ENCODE data around the gene EFCAB6. TPM values are rescaled to one million over a fixed set of nuclear protein-coding genes. Genes with fewer than 3 reads are reported as not detected.

Gene EFCAB6
- total RNA-seq, 1 donor = 0.86 TPM

GRCh38 chr22:43835166-43835565, 23.1 kb upstream of the EFCAB6 start:
- H3K4me3 ChIP-seq (ENCODE audit: low read depth, low read length) = no peak overlapping the region
- TF ChIP-seq, protein P1, sequence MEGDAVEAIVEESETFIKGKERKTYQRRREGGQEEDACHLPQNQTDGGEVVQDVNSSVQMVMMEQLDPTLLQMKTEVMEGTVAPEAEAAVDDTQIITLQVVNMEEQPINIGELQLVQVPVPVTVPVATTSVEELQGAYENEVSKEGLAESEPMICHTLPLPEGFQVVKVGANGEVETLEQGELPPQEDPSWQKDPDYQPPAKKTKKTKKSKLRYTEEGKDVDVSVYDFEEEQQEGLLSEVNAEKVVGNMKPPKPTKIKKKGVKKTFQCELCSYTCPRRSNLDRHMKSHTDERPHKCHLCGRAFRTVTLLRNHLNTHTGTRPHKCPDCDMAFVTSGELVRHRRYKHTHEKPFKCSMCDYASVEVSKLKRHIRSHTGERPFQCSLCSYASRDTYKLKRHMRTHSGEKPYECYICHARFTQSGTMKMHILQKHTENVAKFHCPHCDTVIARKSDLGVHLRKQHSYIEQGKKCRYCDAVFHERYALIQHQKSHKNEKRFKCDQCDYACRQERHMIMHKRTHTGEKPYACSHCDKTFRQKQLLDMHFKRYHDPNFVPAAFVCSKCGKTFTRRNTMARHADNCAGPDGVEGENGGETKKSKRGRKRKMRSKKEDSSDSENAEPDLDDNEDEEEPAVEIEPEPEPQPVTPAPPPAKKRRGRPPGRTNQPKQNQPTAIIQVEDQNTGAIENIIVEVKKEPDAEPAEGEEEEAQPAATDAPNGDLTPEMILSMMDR (IDR thresholded peaks at IDR 0.05; ENCODE audit: insufficient read depth, low read depth, low read length) = no peak
- no peak for DNase-seq (ENCODE audit: low read depth)

DNA sequence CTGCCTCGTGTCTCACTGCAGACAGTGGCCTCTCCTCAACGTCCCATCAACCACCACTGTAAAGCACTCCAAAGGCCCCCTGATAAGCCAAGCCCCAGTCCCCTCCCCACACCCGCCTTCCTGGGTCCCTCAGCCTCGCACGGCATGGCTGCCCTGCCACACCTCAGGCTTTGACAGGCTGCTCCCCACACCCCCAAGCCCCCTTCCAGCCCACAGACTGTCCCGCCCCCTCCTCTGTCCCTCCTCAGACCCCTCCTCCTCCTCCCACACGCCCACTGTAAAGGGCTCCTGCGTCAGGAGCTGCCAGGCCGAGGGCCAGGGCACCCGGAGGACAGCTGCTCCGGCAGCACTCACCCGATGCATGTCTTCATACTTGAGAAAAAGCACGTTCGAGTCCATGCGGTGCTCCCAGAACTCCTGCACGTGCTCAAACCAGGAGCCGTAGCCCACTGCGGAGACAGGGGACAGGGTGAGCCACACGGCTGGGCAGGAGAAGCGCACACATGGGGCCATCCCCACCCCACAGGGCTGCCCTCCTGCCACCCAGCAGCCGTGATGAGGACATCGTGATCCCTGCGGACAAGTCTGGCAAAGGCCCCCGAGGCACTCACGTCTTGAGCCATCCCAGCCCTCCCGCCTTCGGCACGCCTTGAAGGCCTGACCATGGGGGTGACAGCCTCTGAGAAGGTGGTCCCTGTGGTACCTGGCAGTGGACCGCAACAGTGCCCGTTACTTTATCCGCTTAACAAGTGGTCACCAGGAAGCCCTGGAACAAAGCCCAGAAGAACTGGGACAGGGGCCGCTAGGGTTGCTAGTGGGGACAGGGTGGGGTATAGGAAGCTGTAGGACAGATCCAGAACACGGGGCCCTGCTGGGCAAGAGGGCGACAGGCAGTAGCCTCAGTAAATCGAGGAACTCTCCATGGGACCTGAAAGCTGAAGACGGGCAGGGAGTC, 21.5 kb upstream of the EFCAB6 start:
- H3K4me3 ChIP-seq (ENCODE audit: low read depth, low read length) = no peak overlapping the region
- DNase-seq (ENCODE audit: low read depth) = no peak
- TF ChIP-seq, protein P1 (IDR thresholded peaks at IDR 0.05; ENCODE audit: insufficient read depth, low read depth, low read length) = no peak

DNA sequence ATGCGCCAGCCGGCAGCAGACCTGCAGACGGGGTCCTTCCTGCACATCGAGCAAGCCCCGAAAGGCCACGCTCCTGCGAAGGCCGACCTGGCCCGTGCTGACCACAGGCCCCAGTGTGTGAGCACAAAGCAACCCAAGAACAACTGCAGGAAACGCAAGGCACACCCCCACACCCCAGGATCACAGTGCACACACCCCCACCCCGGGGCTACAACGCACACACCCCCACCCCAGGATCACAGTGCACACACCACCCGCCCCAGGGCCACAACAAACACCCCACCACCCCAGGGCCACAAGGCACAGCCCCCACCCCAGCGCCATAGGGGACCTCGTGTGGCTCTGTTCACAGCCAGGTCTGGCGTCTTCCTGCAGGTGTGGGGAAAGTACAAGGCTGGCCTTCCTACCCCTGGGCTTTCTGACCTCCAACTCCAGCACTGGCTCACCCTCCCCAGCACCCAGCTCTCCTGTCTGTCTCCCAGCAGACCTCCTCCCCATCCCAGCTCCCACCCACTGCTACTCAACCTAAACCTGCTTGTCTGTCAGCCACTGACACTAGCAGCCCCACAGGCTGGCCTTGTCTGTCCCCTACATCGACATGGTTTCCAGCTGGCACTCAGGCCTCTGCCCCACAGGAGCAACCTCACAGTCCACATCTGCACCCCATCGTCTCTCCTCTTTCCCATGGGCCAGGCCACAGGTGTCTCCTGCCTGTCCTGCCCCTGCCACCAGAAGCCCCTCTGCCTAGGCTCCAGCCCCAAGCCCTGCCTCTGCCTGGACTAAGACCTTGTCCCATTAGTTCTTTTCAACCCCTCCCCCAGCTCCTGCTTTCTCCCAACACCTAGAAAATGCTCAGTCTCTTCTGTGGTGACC, 20.5 kb upstream of the EFCAB6 start:
- TF ChIP-seq, protein P1 (IDR thresholded peaks at IDR 0.05; ENCODE audit: insufficient read depth, low read depth, low read length) = no peak
- no peak overlapping the region for H3K4me3 ChIP-seq (ENCODE audit: low read depth, low read length)
- DNase-seq (ENCODE audit: low read depth) = no peak

DNA sequence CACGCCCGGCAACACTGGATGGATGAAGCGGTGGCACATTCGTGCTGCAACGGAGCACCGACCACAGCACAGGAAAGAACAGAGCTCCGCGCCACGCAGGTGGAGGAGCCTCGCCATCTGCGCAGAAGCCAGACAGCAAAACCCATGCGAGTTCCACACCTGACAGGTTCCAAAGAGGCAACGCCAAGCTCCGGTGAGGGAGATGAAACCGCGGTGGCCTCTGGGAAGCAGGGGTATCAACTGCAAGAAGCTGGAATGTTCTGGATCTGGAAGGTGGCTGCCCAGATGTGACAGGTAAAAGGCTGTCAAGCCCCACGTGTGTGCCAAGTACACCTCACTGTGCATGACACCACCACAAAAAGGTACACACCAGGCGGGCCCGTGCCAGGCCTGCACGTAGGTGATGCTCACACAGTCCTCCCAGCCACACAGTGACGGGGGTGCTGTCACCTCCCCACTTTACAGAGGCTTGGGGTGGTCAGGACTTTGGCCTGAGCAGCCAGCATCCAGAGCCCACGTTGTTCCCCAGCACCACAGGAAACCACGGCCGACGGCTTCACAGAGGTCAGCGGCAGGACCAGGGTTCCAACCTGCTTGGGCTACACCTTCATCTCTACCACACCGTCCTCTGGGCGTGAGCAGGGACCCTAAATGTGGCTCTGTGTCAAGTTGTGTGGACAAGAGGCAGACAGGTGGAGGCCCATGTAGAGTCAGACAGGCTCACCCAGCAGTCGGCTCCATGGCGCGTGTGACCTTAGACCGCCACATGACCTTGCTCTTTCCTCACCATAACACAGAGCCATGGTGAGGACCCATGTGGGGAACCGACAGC, 19.7 kb upstream of the EFCAB6 start:
- TF ChIP-seq, protein P1 (IDR thresholded peaks at IDR 0.05; ENCODE audit: insufficient read depth, low read depth, low read length) = no peak
- H3K4me3 ChIP-seq (ENCODE audit: low read depth, low read length) = no peak overlapping the region
- DNase-seq (ENCODE audit: low read depth) = no peak

DNA sequence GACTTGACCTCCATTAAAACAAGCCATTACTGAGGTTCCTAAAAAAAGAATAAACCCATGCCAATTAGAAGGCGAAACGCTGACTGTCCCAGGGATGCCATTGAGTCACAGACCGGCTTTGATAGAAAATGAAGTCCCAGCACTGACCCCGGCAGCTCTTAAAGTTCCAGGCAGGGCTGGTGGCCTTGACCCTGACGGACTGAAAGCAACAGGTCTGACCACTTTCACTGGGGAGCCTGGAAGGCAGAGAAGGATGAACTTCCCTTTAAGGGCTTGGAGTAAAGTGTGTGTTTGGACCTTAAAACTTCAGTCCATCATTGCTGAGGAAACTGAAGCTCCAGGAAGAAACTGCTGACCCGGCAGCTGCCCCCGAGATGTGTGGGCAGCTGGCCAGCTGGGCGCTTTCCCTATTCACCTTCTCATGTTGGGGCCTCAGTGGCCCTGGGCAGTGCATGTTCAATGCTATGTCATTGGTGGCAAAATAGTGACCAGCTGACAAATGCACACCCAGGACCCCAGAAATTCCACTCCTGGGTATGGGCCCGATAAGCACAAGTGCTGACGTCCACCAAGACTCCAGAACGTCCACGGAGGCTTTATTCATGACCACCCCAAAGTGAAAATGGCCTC, 18.9 kb upstream of the EFCAB6 start:
- DNase-seq (ENCODE audit: low read depth) = no peak
- H3K4me3 ChIP-seq (ENCODE audit: low read depth, low read length) = no peak overlapping the region

More for the DNA sequence above, 18.9 kb upstream of the EFCAB6 start:
- TF ChIP-seq, protein P1 (IDR thresholded peaks at IDR 0.05; ENCODE audit: insufficient read depth, low read depth, low read length) = no peak

Measured in fibroblast of villous mesenchyme (primary cell).